GM18867 (cell line): Measurements from ENCODE around the gene UPF1.
"Not testable (repeated sequence)": the region's sequence is repeated elsewhere in the genome, so short reads cannot be mapped to it uniquely, and the experiment has no call there.

Experiments used
- ATAC-seq: cut with Tn5 transposase; IDR thresholded peaks from one replicate; pipeline ENCODE4 v1.9.1; 2021; ENCODE audit warnings: mild to moderate bottlenecking, moderate library complexity; ENCODE audit not compliant: unreplicated experiment

The UPF1 gene

GRCh38 chr19:18895038-18895823, 63.5 kb downstream of the UPF1 start:
- ATAC-seq = no peak

- no peak for ATAC-seq
These were observed 64.1 kb downstream of the UPF1 start, which contains the start of gene CERS1 for GRCh38 chr19:18895824-18896341. CERS1 (minus strand) TSS chr19:18896158; CDS start chr19:18896072, 86 bp downstream.

- no peak for ATAC-seq
These were observed 64.7 kb downstream of the UPF1 start for GRCh38 chr19:18896421-18896841.

- no peak for ATAC-seq
These were observed 65.6 kb downstream of the UPF1 start for GRCh38 chr19:18897094-18898029.

GRCh38 chr19:18898081-18898606, 66.4 kb downstream of the UPF1 start:
- no peak for ATAC-seq

- ATAC-seq = no peak
These were observed 67.0 kb downstream of the UPF1 start for GRCh38 chr19:18898607-18899408.

GRCh38 chr19:18899624-18900560, 68.1 kb downstream of the UPF1 start:
- ATAC-seq = no peak

- no peak for ATAC-seq
These were observed 69.1 kb downstream of the UPF1 start for GRCh38 chr19:18900700-18901481.

- no peak for ATAC-seq
These were observed 69.7 kb downstream of the UPF1 start for GRCh38 chr19:18901491-18901890.

GRCh38 chr19:18902519-18902918, 70.8 kb downstream of the UPF1 start:
- ATAC-seq = not testable (repeated sequence)

- no peak for ATAC-seq
These were observed 71.6 kb downstream of the UPF1 start for GRCh38 chr19:18903156-18904037.

GRCh38 chr19:18904334-18905057, 72.7 kb downstream of the UPF1 start:
- ATAC-seq = no peak

GRCh38 chr19:18905058-18905456, 73.3 kb downstream of the UPF1 start:
- ATAC-seq = no peak

- no peak for ATAC-seq
These were observed 73.9 kb downstream of the UPF1 start for GRCh38 chr19:18905513-18906236.

GRCh38 chr19:18906605-18907519, 75.1 kb downstream of the UPF1 start:
- no peak for ATAC-seq
